Large intestine (tissue), 1 donor: ENCODE results near the gene CKMT2. TPM values are rescaled to one million over a fixed set of nuclear protein-coding genes. Genes with fewer than 3 reads are reported as not detected.

ENCODE experiments used
- polyA plus RNA-seq: library from polyadenylated mRNA; unstranded; fragments of 120-200 nt; gene quantifications from one replicate; pipeline ENCODE4 v1.2.1, GENCODE V29; 2013

The CKMT2 gene
- polyA plus RNA-seq, 1 donor, result 2.7 TPM

Other genes starting within 250 kb of the CKMT2 start
- 38.9 TPM for gene ZCCHC9, start 68.3 kb downstream of the CKMT2 start, polyA plus RNA-seq
- 0.72 TPM for gene ACOT12, start 160.8 kb downstream of the CKMT2 start, polyA plus RNA-seq